OCI-LY7 (cell line): ENCODE data around the gene TM7SF2.
"Not testable (repeated sequence)": the region's sequence is repeated elsewhere in the genome, so short reads cannot be mapped to it uniquely, and the experiment has no call there.

Source experiments
- CTCF ChIP-seq: fragments of 200-600 bp; sonication (generic); conservative IDR thresholded peaks from 2 replicates; pipeline ENCODE4 v1.5.1; 2014; ENCODE audit warnings: mild to moderate bottlenecking, antibody characterized with exemption, low read length, moderate library complexity, mixed read lengths
- EZH2phosphoT487 ChIP-seq: fragments of 200-600 bp; sonication (generic); IDR thresholded peaks from 2 replicates; pipeline ENCODE4 v1.6.1; 2018; ENCODE audit warnings: low read depth, borderline replicate concordance, mild to moderate bottlenecking, mixed run types, antibody characterized with exemption, low read length, moderate library complexity, mixed read lengths

DNA sequence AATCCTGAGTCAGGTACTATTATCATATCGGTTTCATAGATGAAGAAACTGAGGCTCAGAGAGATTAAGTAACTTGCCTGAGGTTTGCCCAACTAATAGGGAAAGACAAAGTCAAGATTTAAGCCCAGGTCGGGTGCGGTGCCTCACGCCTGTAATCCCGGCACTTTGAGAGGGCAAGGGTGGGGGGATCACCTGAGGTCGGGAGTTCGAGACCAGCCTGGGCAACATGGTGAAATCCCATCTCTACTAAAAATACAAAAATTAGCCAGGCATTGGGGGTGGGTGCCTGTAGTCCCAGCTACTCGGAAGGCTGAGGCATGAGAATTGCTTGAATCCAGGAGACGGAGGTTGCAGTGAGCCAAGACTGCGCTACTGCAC, 38.4 kb downstream of the TM7SF2 start:
- not testable (repeated sequence) for TF ChIP-seq CTCF, EZH2phosphoT487
